HG03025 (cell line): ENCODE measurements around the gene RNF113A.
A peak's percentile ranks its signal among the peaks of the same experiment; 100 is the strongest.
"Not testable (repeated sequence)": the region's sequence is repeated elsewhere in the genome, so short reads cannot be mapped to it uniquely, and the experiment has no call there.

Experiments used
- ATAC-seq: cut with Tn5 transposase; IDR thresholded peaks from one replicate; pipeline ENCODE4 v1.9.1; 2021; ENCODE audit warnings: mild to moderate bottlenecking, moderate library complexity; ENCODE audit not compliant: unreplicated experiment, low FRiP score

Gene RNF113A

GRCh38 chrX:119871599-119872395 is at the start of gene RNF113A, which contains the start of gene NDUFA1:
RNF113A (minus strand) TSS chrX:119871733; CDS start chrX:119871613, 120 bp downstream.
NDUFA1 (plus strand) TSS chrX:119871832; CDS start chrX:119871912, 80 bp downstream.
- peak; percentile 90 for ATAC-seq

GRCh38 chrX:119919835-119920585 is 48.5 kb upstream of the RNF113A start:
- no peak for ATAC-seq

- no peak for ATAC-seq
Observed at GRCh38 chrX:119917877-119918276, 46.3 kb upstream of the RNF113A start.

- no peak for ATAC-seq
Observed at GRCh38 chrX:119916310-119916709, 44.8 kb upstream of the RNF113A start.

GRCh38 chrX:119900976-119901375 is 29.4 kb upstream of the RNF113A start:
- ATAC-seq = no peak

- ATAC-seq = no peak
Observed at GRCh38 chrX:119899125-119899524, 27.6 kb upstream of the RNF113A start.

- no peak for ATAC-seq
Observed at GRCh38 chrX:119895843-119896326, 24.4 kb upstream of the RNF113A start, which contains the start of gene AKAP14. AKAP14 (plus strand) TSS chrX:119895893; CDS start chrX:119903224, 7,331 bp downstream.

GRCh38 chrX:119891961-119892692 is 20.6 kb upstream of the RNF113A start:
- not testable (repeated sequence) for ATAC-seq

- ATAC-seq = not testable (repeated sequence)
Observed at GRCh38 chrX:119890626-119891025, 19.1 kb upstream of the RNF113A start.

GRCh38 chrX:119887721-119888425 is 16.3 kb upstream of the RNF113A start:
- peak; percentile 69 for ATAC-seq

- no peak for ATAC-seq
Observed at GRCh38 chrX:119885554-119886428, 14.3 kb upstream of the RNF113A start.

- ATAC-seq = peak; percentile 74
Observed at GRCh38 chrX:119880552-119881437, 9.3 kb upstream of the RNF113A start.

- no peak for ATAC-seq
Observed at GRCh38 chrX:119880076-119880475, 8.5 kb upstream of the RNF113A start.

- no peak for ATAC-seq
Observed at GRCh38 chrX:119878740-119879139, 7.2 kb upstream of the RNF113A start.

GRCh38 chrX:119871245-119871598 is 311 bp downstream of the RNF113A start:
- ATAC-seq = peak; percentile 41

- ATAC-seq = peak; percentile 12
Observed at GRCh38 chrX:119870626-119871131, 854 bp downstream of the RNF113A start.

- no peak for ATAC-seq
Observed at GRCh38 chrX:119853444-119853843, 18.1 kb downstream of the RNF113A start.
